HTERT RPE-1 (cell line): ENCODE measurements around the gene SRGN.

Experiments used
- in situ Hi-C: fragments of 300-500 bp; cut with MboI; formaldehyde crosslinking; loops from 4 replicates; pipeline ENCODE4 v1.14.3; 2020; ENCODE audit warnings: low sequenced_read_pairs

The SRGN gene

DNA sequence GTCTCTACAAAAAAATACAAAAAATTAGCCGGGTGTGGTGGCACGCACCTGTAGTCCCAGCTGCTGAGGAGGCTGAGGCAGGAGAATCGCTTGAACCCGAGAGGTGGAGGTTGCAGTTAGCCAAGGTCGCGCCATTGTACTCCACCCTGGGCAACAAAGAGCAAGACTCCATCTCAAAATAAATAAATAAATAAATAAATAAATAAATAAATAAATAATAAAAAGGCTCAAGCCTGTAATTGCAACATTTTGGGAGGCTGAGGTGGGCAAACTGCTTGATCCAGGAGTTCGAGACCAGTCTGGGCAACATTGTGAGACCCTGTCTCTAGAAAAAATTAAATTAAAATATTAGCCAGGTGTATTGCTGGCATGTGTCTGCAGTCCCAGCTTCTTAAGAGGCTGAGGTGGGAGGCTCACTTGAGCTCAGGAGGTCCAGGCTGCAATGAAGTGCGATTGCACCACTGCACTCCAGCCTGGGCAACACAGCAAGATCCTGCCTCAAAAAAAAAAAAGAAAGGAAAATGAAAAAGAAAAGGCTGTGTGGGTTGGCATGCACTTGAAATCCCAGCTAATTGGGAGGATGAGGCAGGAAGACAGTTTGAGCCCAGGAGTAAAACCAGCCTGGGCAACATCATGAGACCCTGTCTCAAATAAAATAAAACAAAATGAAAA is 27.6 kb upstream of the SRGN start:
- in situ Hi-C loops = no loop called here

DNA sequence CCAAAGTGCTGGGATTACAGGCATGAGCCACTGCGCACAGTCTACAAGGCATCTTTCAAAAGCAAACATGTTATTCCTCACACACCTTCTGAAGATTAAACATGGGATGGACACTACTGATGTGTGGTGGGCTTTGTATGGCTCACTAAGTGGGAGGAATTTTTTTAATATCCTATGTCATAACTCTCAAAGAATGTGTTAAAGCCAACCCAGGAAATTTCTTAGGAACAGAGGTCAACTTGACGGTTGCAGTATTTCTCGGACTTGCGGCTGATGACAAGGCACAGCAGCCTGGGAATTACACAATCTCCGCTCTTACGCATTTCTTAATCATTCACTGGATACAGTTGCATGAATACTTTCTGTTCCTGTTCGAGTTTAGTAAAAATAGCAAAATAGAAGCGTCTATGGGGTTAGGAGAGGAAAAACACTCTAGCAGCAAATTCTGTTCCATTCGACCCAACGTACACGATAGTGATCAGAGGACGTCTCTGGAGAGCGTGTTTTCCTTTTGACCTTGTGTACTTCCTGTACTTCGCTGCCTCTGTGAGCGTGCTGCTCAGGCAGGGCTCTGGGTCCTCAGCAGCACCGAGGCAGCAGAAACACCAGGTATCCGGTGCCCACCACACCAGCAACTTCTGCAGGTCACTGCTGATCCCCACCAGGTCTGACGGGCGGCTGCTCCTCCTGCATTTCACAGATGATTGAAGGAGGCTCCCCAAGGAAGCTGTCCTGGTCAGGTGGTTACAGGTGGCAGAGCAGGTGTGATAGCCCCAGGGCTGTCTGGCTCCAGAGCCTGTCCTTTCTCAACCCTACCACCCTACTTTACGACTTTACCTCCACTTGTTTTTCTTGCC is 26.4 kb upstream of the SRGN start:
- in situ Hi-C loops = no loop called here

DNA sequence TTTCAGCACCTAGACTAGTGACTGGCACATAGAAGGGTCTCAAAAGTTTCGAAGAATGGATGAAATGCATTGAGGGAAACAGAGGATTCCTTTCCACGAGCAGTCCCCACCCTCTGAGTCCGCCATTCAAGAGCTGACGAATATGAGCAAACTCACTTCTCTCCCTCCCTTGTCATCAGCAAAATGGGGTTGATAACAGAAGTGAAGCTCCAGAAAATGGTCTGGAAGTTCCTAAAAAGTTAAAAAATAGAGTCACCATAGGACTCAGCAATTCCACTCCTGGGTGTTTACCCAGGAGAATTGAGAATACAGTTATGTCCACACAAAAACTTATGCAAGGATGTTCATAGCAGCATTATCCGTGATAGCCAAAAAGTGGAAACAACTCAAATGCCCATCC is 25.0 kb upstream of the SRGN start:
- in situ Hi-C loops = no loop called here

GRCh38 chr10:69064762-69065328 is 23.1 kb upstream of the SRGN start:
- in situ Hi-C loops = no loop called here

GRCh38 chr10:69065406-69066361 is 22.2 kb upstream of the SRGN start:
- in situ Hi-C loops = no loop called here

- in situ Hi-C loops = no loop called here
Observed at GRCh38 chr10:69067189-69067588, 20.7 kb upstream of the SRGN start.

- in situ Hi-C loops = no loop called here
Observed at GRCh38 chr10:69068549-69068948, 19.4 kb upstream of the SRGN start.

- in situ Hi-C loops = no loop called here
Observed at GRCh38 chr10:69069090-69070042, 18.5 kb upstream of the SRGN start.

DNA sequence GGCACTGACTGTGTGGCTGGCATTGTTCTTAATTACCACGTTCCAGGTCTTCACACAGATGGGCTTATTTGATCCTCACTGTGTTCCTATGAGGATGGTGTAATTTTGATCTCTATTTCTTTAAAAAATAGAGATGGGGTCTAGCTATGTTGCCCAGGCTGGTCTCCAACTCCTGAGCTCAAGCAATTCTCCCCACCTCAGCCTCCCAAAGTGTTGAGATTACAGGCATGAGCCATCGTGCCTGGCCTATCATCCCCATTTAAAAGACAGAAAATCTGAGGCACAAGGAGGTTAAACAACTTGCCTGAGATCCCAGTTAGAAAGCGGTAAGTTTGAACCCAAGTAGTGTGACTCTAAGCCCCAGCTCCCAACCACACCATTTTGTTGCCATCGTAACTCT is 17.0 kb upstream of the SRGN start:
- in situ Hi-C loops = no loop called here

- in situ Hi-C loops = no loop called here
Observed at GRCh38 chr10:69071610-69072009, 16.3 kb upstream of the SRGN start.

GRCh38 chr10:69073026-69073425 is 14.9 kb upstream of the SRGN start:
- in situ Hi-C loops = no loop called here

DNA sequence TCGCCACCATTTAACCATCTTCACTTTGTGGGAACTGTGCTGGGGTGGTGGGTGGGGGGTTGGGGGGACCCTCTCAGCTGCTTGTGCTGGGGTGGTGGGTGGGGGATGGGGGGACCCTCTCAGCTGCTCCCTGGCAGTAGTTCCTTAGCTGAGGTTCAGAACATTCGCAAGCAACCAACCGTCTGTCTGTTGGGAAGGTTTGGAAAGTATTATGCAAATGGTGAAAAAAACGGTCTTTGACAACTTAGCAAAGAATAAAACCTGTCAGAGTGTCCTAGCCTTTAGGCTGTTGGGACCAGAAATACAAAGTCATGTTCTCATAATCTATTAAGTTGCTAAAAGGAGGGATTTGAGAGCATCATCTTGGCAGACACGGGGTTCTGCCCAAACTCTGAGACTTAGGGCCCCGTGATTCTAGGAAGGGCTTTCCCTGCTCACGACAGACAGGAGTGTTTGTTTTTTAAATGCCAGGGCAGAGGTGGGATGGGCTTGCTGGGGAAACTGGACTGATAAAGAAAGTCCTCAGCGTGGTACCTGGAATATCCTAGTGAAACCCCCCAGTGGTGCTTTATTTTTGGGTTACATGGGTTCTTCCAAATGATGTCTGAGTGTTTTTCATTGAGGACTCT is 14.1 kb upstream of the SRGN start:
- in situ Hi-C loops = no loop called here

GRCh38 chr10:69074532-69074931 is 13.4 kb upstream of the SRGN start:
- in situ Hi-C loops = no loop called here

GRCh38 chr10:69075431-69075830 is 12.5 kb upstream of the SRGN start:
- in situ Hi-C loops = no loop called here

DNA sequence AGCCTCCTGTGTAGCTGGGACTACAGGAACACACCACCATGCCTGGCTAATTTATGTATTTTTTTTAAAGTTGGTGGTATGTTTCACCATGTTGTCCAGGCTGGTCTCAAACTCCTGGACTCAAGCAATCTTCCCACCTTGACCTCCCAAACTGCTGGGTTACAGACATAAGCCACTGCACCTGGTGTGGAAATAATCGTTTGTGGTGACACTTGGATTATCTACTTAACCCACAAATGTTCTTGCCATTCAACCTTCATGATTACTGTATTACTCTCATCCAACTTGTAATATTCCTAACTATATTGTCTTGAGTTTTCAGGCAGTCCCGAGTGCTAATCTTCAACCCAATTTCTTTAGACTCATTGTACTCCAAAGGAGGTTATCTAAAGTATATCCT is 9.6 kb upstream of the SRGN start:
- in situ Hi-C loops = no loop called here

- in situ Hi-C loops = no loop called here
Observed at GRCh38 chr10:69080226-69080625, 7.7 kb upstream of the SRGN start.

- in situ Hi-C loops = no loop called here
Observed at GRCh38 chr10:69086001-69086509, 1.8 kb upstream of the SRGN start.

GRCh38 chr10:69088471-69088769 is 517 bp downstream of the SRGN start:
- in situ Hi-C loops = no loop called here

DNA sequence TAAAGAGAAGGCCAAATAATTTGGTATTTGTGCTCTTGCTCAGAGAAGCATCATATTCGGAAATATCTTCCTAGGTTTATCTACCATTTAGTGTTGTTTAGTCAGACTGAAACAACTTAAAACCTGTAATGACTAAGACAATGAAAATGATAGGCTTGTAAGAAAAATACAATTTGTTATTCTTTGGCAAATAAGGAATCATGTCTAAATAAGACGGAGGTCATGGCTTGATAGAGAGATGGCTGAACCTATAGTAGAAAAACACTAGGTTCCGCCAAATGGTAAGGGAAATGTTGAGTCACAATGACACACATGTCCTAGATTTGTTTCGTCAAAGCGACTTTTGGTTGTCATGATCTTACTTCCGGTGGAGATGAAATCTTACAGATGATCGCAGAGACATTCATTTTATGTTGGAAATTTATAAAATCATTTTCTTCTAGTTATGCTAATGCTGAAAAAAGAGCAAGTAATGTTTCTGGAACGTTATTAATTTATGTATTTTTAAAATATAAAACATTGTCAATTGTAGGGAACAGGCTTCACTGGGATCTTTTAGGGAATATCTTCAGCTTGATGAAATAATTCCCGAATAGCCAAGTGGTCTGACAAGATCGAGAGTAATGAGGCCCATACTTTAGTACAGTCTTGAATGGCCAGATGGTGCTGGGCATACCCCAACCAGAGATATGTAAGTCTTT is 1.0 kb downstream of the SRGN start:
- in situ Hi-C loops = no loop called here
